Esophagus muscularis mucosa (tissue), 3 donors: ENCODE measurements around the gene RCN1.

Experiments used
- POLR2A ChIP-seq: fragments of 450-650 bp; IDR thresholded peaks from one replicate; pipeline ENCODE4 v1.6.1; 2017; ENCODE audit warnings: antibody characterized with exemption, moderate library complexity, mild to moderate bottlenecking, low read depth
- POLR2AphosphoS5 ChIP-seq, 2 donors: sonication (generic); formaldehyde crosslinking; IDR thresholded peaks; one replicate each; pipeline ENCODE4 v1.6.1; 2017; ENCODE audit warnings: antibody characterized with exemption in 2 of 2
- TF ChIP-seq, protein P1 (sequence below), 3 experiments: fragments of 200-600 bp in 2 of 3; fragments of 450-650 bp in 1 of 3; sonication (generic) in 2 of 3; IDR thresholded peaks; one replicate each; pipeline ENCODE4 v1.5.1; 2017 to 2019; ENCODE audit warnings: antibody characterized with exemption in 3 of 3, mild to moderate bottlenecking in 2 of 3, moderate library complexity in 1 of 3

DNA sequence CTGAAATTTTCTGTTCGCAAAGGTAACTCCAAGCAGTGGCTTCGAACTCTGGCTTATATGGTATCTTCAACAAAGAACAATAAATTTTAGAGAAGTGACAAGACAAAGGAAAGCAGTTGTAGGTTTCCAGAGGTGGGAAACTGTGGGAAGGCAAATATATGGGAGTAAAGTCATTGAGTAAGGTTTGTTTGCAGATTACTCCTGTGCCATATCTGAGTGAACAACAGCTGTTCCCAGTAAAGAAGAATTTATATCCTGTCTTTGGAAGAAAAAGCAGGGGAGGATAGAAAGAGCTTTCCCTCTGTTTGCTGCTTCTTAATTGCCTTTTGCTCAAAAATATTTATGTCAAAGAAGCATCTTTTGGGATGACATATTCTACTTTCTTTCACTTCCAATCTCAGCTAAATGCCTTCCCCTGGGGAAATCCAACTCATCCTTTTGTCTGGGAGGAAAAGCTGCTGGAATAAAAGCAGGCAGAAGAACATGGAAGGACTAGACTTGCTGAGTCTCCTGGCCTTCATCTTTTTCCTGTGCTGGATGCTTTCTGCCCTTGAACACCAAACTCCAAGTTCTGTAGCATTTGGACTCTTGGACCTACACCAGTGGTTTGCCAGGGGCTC lies 10.4 kb upstream of the RCN1 start:
- TF ChIP-seq, protein P1, sequence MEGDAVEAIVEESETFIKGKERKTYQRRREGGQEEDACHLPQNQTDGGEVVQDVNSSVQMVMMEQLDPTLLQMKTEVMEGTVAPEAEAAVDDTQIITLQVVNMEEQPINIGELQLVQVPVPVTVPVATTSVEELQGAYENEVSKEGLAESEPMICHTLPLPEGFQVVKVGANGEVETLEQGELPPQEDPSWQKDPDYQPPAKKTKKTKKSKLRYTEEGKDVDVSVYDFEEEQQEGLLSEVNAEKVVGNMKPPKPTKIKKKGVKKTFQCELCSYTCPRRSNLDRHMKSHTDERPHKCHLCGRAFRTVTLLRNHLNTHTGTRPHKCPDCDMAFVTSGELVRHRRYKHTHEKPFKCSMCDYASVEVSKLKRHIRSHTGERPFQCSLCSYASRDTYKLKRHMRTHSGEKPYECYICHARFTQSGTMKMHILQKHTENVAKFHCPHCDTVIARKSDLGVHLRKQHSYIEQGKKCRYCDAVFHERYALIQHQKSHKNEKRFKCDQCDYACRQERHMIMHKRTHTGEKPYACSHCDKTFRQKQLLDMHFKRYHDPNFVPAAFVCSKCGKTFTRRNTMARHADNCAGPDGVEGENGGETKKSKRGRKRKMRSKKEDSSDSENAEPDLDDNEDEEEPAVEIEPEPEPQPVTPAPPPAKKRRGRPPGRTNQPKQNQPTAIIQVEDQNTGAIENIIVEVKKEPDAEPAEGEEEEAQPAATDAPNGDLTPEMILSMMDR (IDR thresholded peaks at IDR 0.05): no peak
- TF ChIP-seq POLR2A (no peak), POLR2AphosphoS5 (IDR thresholded peaks at IDR 0.05) (no peak)
